Esophagus muscularis mucosa (tissue), 4 donors: ENCODE data around the gene VMP1.
"Not testable (repeated sequence)": the region's sequence is repeated elsewhere in the genome, so short reads cannot be mapped to it uniquely, and the experiment has no call there.

ENCODE experiments used
- EP300 ChIP-seq: sonication (generic); formaldehyde crosslinking; IDR thresholded peaks from one replicate; pipeline ENCODE4 v1.6.1; 2017; ENCODE audit warnings: antibody characterized with exemption
- POLR2A ChIP-seq: fragments of 450-650 bp; IDR thresholded peaks from one replicate; pipeline ENCODE4 v1.6.1; 2017; ENCODE audit warnings: antibody characterized with exemption, moderate library complexity, mild to moderate bottlenecking, low read depth
- POLR2AphosphoS5 ChIP-seq, 2 donors: sonication (generic); formaldehyde crosslinking; IDR thresholded peaks; one replicate each; pipeline ENCODE4 v1.6.1; 2017; ENCODE audit warnings: antibody characterized with exemption in 2 of 2
- TF ChIP-seq, protein P1 (sequence below), 3 experiments: fragments of 200-600 bp in 2 of 3; fragments of 450-650 bp in 1 of 3; sonication (generic) in 2 of 3; IDR thresholded peaks; one replicate each; pipeline ENCODE4 v1.5.1; 2017 to 2019; ENCODE audit warnings: antibody characterized with exemption in 3 of 3, mild to moderate bottlenecking in 2 of 3, moderate library complexity in 1 of 3

- TF ChIP-seq, protein P1, sequence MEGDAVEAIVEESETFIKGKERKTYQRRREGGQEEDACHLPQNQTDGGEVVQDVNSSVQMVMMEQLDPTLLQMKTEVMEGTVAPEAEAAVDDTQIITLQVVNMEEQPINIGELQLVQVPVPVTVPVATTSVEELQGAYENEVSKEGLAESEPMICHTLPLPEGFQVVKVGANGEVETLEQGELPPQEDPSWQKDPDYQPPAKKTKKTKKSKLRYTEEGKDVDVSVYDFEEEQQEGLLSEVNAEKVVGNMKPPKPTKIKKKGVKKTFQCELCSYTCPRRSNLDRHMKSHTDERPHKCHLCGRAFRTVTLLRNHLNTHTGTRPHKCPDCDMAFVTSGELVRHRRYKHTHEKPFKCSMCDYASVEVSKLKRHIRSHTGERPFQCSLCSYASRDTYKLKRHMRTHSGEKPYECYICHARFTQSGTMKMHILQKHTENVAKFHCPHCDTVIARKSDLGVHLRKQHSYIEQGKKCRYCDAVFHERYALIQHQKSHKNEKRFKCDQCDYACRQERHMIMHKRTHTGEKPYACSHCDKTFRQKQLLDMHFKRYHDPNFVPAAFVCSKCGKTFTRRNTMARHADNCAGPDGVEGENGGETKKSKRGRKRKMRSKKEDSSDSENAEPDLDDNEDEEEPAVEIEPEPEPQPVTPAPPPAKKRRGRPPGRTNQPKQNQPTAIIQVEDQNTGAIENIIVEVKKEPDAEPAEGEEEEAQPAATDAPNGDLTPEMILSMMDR (IDR thresholded peaks at IDR 0.05), result not testable (repeated sequence)
- TF ChIP-seq EP300; POLR2A; POLR2AphosphoS5 (IDR thresholded peaks at IDR 0.05): not testable (repeated sequence)
Measured at GRCh38 chr17:59852847-59853167, 145.4 kb downstream of the VMP1 start.
